Activated T-cell treated with anti-CD3 and anti-CD28 coated beads, Interleukin-2, amount 50 U/mL, for 4 hours (primary cell): ENCODE data around the gene TFEB. TPM values are rescaled to one million over a fixed set of nuclear protein-coding genes. Genes with fewer than 3 reads are reported as not detected.

ENCODE experiments used
- ATAC-seq, 2 donors: fragments of 200-7000 bp; cut with Tn5 transposase; one replicate each; pipeline ENCODE4 v1.10.0; 2021
- DNase-seq: peaks from one replicate; pipeline ENCODE4 v3.0.0-alpha.2; 2020
- H3K27me3 Mint-ChIP-seq: one replicate; pipeline ENCODE4 v1.8.0; 2021; ENCODE audit warnings: low read depth, mixed read lengths
- H3K36me3 Mint-ChIP-seq: one replicate; pipeline ENCODE4 v1.8.0; 2022; ENCODE audit warnings: mixed read lengths; ENCODE audit not compliant: insufficient read depth
- H3K4me1 Mint-ChIP-seq: one replicate; pipeline ENCODE4 v1.8.0; 2021; ENCODE audit warnings: low read depth, mixed read lengths
- H3K4me3 Mint-ChIP-seq: one replicate; pipeline ENCODE4 v1.8.0; 2021; ENCODE audit warnings: mild to moderate bottlenecking, moderate library complexity, mixed read lengths
- H3K9me3 Mint-ChIP-seq: one replicate; pipeline ENCODE4 v1.8.0; 2021; ENCODE audit warnings: mixed read lengths
- total RNA-seq, 3 donors: library from RNA; stranded (reverse); gene quantifications; one replicate each; pipeline ENCODE4 v1.2.1, GENCODE V29; 2021

TFEB gene
- total RNA-seq, 3 donors from 2014 or later, result 7.6 to 15.4 (median 10.8) TPM

DNA sequence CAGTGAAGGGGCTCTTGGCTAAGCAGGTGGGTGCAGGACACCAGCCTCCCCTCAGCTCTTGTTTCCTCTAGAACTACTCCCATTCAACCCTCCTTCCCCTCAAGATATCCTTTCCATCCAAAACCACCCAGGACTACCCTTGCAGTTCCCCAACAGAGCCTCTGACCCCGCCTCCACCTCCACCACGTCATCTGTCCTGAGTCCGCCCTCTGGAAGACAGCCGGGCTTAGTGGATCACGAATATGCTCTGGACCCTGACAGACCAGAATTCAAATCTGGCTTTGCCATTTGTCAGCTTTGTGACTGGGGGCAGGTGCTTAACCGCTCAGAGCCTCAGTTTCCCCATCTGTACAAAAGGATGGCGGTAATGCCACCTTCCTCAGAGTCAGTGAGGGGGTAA lies 31.4 kb downstream of the TFEB start:
- ATAC-seq (no peak), DNase-seq (no peak)
- no peak overlapping the region for H3K4me3 Mint-ChIP-seq
- peaks cover 42% of the 10 kb centered on the region for H3K4me1 Mint-ChIP-seq
- no peaks in the 10 kb centered on the region for H3K9me3 Mint-ChIP-seq
- no peaks in the 10 kb centered on the region for H3K27me3 Mint-ChIP-seq
- peaks cover 3% of the 10 kb centered on the region for H3K36me3 Mint-ChIP-seq

DNA sequence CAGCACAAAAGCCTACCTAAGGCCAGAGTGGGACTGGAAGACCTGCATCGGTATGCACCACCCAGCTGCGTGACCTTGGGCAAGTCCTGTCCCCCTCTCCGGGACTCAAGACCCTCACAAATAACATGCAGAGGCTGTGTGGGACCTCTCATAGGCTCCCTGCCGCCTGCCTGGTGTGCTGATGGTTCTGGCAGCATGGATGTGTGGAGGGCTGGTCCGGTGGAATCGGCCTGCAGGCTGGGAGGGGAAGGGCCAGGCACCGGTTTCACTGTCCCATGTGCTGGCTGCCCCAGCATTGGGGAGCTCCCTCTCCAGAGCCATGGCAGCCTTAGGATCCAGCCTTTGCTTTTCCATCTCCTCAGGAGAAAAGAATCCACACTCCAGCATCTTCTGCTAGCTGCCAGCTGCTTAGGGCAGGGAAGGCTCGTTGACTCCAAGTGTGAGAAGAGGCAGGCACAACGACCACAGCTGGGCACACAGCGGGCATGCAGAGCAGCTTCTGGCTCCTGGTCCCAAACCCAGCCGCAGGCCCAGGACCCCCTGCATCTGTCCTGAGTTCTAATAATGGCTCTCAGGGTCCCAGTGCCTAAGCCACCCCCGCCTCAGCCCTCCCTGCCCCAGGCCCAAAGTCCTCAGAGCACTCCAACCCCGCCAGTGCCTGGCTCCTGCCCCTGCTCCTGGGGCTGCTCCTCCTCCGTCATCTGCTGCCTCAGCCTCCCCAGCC lies 32.5 kb downstream of the TFEB start:
- Mint-ChIP-seq H3K4me3 (no peak overlapping the region), H3K9me3 (no peaks in the 10 kb centered on the region), H3K36me3 (no peaks in the 10 kb centered on the region), H3K4me1 (peaks cover 34% of the 10 kb centered on the region), H3K27me3 (no peaks in the 10 kb centered on the region)
- ATAC-seq (no peak), DNase-seq (no peak)

DNA sequence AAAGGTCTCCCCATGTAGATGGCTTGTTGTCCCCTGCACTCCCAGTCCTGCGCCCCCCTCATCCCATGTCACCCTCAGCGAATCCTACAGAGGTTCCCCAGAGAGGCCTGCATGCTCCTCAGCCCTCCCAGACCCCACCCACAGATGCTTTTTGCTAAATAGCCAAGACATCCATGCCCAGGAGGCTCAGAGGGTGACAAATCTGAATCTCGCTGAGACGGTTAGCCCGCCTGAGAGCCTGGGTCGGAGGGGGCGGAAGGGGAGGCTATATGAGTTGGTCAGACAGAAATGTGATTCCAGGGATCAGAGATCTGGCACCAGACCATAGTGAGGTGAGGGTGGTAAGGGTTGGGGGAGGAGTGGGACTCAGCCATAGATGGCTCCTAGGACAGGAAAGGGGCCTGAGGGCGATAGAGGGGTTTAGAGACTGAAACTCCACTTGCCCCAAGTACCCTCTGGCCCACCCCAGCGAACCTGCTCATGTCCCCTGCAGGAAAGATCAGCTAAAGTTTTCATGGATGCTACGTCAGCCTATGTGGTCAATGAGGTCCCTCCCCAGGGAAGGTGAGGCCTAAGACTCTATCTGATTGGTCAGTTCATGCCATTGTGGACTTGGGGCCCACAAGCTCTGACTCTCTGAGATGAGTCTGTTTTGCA lies 33.2 kb downstream of the TFEB start:
- no peak for DNase-seq
- H3K27me3 Mint-ChIP-seq, result no peaks in the 10 kb centered on the region
- ATAC-seq, result no peak
- peaks cover 27% of the 10 kb centered on the region for H3K4me1 Mint-ChIP-seq
- no peaks in the 10 kb centered on the region for H3K9me3 Mint-ChIP-seq
- no peak overlapping the region for H3K4me3 Mint-ChIP-seq
- H3K36me3 Mint-ChIP-seq, result peaks cover 3% of the 10 kb centered on the region

DNA sequence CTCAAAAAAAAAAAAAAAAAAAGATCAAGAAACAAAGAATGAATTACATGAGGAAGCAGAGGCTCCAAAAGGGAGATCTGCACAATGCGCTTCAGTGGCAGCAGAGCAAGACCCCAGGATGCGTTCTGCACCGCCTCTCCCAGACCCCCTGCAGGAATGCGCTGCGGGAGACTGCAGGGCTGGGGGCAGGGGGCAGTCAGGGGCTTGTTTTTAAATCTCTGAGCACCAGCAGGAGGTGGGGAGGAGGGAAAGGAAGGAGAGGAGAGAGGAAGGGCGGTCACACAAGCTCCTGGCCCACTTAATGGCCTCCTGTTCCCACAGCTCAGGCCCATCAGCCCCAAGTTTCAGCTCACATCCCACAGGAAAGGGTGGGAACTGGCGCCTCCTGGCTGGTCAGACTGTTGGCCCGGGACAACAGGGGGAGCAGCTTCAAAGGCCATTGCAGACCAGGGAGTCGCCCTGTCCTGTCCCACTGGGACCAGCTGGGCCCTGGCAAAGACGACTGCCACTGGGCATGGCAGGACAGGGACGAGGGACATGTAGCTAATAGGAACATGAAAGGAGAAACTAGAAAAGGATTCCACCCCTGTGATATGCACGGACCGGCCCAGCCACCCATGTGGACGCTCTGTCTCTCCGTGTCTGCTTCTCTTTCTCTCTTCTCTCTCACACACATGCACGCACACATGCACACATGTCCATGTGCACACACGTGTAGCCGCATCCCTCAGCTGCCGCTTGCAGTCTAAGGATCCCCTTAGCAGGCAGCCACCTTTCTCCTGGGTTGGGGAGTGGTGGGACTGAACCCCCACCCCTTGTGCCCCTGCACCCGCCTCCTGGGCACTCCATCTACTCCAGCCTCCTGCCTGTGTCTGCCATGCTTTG lies 34.7 kb downstream of the TFEB start:
- DNase-seq, result no peak
- peaks cover 3% of the 10 kb centered on the region for H3K36me3 Mint-ChIP-seq
- no peak for ATAC-seq
- no peaks in the 10 kb centered on the region for H3K27me3 Mint-ChIP-seq
- no peaks in the 10 kb centered on the region for H3K9me3 Mint-ChIP-seq
- no peak overlapping the region for H3K4me3 Mint-ChIP-seq
- H3K4me1 Mint-ChIP-seq, result peaks cover 12% of the 10 kb centered on the region

DNA sequence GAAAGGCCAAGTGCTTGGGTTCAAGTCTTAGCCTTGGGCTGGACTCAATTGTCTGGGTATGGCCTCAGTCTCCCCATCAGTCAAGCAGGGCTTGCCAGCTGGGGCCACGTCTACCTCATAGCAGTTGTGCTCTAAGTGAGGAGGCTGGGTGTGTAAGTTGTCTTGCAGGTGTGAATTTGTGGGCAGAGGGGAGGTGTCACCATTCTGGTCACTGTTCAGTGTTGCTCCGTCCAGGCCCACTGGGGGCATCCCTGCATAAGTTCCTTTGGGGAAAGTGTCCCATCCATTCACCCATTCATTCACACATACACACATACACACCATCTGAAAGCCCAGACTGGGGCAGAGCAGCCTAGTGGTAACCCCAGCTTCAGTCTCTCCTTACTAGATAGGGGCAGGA lies 36.3 kb downstream of the TFEB start:
- H3K4me3 Mint-ChIP-seq, result no peak overlapping the region
- H3K27me3 Mint-ChIP-seq, result no peaks in the 10 kb centered on the region
- H3K9me3 Mint-ChIP-seq, result no peaks in the 10 kb centered on the region
- DNase-seq (no peak), ATAC-seq (no peak)
- H3K4me1 Mint-ChIP-seq, result peaks cover 3% of the 10 kb centered on the region
- peaks cover 3% of the 10 kb centered on the region for H3K36me3 Mint-ChIP-seq

DNA sequence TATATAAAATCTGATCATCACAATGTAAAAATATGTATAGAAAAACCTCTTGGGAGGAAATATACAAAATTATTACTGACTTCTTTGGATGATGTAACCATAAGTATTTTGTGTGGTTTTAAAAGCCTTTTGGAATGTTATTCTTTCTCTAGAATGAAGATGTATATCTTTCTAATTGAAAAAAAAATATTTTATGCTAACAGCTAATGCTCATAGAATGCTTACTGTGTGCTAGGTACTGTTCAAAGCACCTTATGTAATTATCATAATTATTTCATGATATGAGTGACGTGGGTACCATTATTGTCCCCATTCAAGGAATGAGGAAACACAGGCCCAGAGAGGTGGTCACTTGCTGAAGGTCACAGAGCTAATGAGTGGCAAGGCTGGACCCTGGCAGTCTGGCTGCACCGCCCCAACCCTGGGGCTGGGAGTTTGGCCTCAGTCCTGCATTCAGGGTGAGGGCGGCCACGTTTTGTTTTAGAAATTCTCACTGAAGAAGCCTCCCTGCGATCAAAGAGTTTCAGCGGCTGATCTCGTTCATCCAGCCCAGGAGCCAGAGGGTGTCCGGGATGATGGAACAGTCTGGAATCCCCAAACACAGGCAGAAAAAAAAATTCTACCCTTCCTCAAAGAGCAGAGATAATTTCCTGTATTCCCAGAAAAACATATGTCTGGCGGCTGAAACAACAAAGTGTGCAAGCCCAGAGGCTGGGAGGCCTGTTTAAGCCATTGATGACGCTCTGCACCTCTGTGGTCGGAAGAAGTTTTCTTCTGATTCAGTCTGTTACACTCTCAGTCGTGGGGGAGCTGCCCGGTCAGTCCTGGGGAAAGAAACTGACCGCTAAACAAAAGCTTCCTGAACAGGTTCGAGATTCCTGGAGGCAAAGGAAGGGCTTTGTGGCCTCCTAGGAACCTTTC lies 37.3 kb downstream of the TFEB start:
- DNase-seq (no peak), ATAC-seq (no peak)
- Mint-ChIP-seq H3K9me3 (no peaks in the 10 kb centered on the region), H3K4me1 (peaks cover 3% of the 10 kb centered on the region), H3K27me3 (no peaks in the 10 kb centered on the region), H3K4me3 (no peak overlapping the region), H3K36me3 (peaks cover 3% of the 10 kb centered on the region)

GRCh38 chr6:41696788-41697187 lies 38.6 kb downstream of the TFEB start:
- no peak for ATAC-seq
- peaks cover 3% of the 10 kb centered on the region for H3K4me1 Mint-ChIP-seq

GRCh38 chr6:41695825-41696224 lies 39.6 kb downstream of the TFEB start:
- Mint-ChIP-seq H3K9me3 (no peaks in the 10 kb centered on the region), H3K36me3 (peaks cover 3% of the 10 kb centered on the region), H3K27me3 (no peaks in the 10 kb centered on the region), H3K4me1 (no peaks in the 10 kb centered on the region), H3K4me3 (no peak overlapping the region)
- DNase-seq (no peak), ATAC-seq (no peak)

More at GRCh38 chr6:41696788-41697187, 38.6 kb downstream of the TFEB start:
- H3K4me3 Mint-ChIP-seq, result no peak overlapping the region
- H3K27me3 Mint-ChIP-seq, result no peaks in the 10 kb centered on the region
- no peak for DNase-seq
- no peaks in the 10 kb centered on the region for H3K9me3 Mint-ChIP-seq
- peaks cover 3% of the 10 kb centered on the region for H3K36me3 Mint-ChIP-seq

DNA sequence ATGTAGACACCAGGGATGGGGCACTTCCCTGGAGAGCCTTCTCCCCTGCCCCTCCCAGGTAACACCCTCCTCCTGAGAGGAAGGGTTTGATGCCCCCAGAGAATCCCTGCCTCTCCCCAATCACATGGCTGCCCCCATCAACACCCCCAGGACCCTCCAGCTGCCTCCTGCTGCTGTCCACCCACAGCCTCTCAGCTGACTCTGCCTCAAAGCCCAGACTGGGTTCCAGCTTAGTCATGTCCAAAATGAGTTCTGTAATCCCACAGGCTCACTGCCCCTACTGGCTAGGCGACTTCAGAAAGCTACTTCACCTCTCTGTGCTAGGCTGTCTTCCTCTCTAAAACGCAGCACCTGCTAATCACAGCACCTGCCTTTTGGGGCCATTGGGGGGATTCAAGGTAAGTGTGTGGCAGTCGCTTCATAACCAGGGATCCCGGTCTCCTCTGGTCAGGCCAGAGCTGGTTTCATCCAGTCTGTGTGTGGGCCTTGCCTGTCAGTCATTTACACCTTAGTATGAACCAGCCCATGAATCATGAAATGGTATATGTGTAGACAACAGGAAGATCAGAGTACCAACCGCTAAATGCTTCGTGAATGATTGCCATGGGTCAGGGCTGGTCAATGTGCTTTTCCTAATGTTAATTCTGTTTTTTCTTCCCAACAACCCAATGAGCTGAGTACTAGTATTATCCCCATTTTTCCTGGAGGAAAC lies 40.4 kb downstream of the TFEB start:
- no peak for ATAC-seq
- Mint-ChIP-seq H3K4me1 (no peaks in the 10 kb centered on the region), H3K4me3 (no peak overlapping the region), H3K27me3 (no peaks in the 10 kb centered on the region), H3K9me3 (no peaks in the 10 kb centered on the region), H3K36me3 (peaks cover 3% of the 10 kb centered on the region)
- DNase-seq, result no peak

DNA sequence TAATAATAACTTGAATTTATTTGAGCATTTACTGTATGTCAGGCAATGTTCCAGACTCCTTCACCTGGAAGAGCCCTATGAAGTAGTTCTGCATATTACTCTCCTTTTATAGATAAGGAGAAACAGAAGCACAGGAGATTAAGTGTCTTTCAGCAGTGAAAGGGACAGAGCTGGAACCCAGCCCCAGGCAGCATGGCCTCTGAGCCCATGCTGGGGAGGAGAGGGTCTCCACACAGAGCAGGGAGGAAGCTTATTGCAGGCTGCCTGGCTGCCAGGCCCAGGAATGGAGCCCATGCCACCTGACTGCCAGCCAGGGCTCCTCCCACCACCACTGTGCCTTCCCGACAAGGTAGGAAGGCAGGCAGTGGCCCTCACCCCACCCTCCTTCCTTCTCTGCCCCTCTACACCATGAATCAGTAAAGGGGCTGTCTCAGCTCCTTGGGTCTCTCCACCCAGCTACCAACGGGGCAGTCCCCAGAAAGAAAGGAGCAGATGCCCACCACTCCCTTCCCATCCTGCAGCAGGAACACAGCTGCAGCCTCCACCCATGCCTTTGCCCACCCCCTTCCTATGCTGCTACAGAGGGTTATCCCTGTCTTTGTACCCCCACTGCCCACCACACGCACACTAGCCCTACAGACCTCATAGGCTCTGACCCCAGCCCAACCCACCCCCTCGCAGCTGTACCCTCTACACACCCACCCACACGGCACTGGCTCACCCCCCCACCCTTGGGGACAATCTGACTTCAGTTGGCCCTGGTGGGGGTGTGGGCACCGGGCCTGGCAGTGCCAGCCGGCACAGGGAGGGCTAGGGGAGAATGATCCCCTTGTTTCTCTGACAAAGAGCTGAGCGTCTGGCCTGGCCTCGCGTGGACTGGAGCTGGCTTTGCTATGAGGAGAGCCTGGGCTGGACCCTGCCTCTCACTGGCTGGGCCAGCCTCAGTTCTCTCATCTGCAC lies 41.8 kb downstream of the TFEB start:
- H3K4me3 Mint-ChIP-seq, result no peak overlapping the region
- no peaks in the 10 kb centered on the region for H3K4me1 Mint-ChIP-seq
- H3K36me3 Mint-ChIP-seq, result peaks cover 3% of the 10 kb centered on the region
- H3K9me3 Mint-ChIP-seq, result no peaks in the 10 kb centered on the region
- H3K27me3 Mint-ChIP-seq, result no peaks in the 10 kb centered on the region
- no peak for DNase-seq
- no peak for ATAC-seq

DNA sequence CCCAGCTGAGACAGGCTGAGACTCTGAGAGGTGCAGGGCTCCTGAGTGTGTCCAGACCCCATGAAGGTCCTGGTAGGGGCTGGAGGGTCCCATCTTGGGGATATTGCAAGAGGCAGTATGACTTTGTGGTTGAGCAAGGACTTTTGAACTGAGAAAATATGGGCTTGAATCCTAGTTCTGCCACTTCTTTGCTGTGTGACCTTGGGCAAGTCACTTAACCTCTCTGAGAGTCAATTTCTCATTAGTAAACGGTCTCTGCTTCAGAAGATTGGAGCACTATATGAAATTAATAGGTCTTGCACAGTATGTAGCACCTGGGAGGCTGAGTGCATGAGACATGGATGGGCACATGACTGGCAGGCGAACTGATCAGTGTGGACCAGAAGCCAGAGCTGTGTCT lies 42.7 kb downstream of the TFEB start:
- no peaks in the 10 kb centered on the region for H3K9me3 Mint-ChIP-seq
- no peaks in the 10 kb centered on the region for H3K4me1 Mint-ChIP-seq
- DNase-seq, result no peak
- no peak for ATAC-seq
- H3K27me3 Mint-ChIP-seq, result no peaks in the 10 kb centered on the region
- H3K4me3 Mint-ChIP-seq, result no peak overlapping the region
- H3K36me3 Mint-ChIP-seq, result peaks cover 7% of the 10 kb centered on the region

GRCh38 chr6:41692080-41692675 lies 43.2 kb downstream of the TFEB start:
- H3K4me3 Mint-ChIP-seq, result no peak overlapping the region
- no peak for DNase-seq

More at GRCh38 chr6:41692080-41692675, 43.2 kb downstream of the TFEB start:
- Mint-ChIP-seq H3K4me1 (no peaks in the 10 kb centered on the region), H3K36me3 (peaks cover 3% of the 10 kb centered on the region), H3K27me3 (no peaks in the 10 kb centered on the region), H3K9me3 (no peaks in the 10 kb centered on the region)
- no peak for ATAC-seq
